ENCODE data around the gene MICALL2.

DNA sequence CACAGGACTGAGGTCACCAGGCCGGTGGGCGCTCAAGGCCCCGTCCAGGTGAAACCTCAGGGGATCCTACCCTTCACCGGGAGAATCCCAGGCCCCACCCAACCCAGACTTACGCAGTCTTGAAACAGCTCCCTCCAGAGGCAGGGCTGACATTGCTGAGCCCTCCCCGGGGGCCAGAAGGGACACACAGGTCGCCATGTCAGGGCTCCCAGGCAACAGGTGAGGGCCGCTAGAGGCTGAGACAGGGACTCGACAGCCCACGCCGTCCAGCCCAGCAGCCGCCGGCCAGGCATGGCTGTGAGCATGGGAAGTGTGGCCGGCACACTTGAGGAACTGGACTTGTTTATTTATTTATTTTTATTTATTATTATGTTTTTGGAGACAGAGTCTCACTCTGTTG lies 10.3 kb downstream of the MICALL2 start:
- TF ChIP-seq CTCF (IDR thresholded peaks at IDR 0.05) (no peak), POLR2A (IDR thresholded peaks at IDR 0.05) (no peak)

Measured in body of pancreas (tissue), 4 donors.